EH (cell line): ENCODE results near the gene FAM83E.
"Not testable (repeated sequence)": the region's sequence is repeated elsewhere in the genome, so short reads cannot be mapped to it uniquely, and the experiment has no call there.

Experiments used
- DNase-seq: peaks from one replicate; pipeline ENCODE4 v3.0.0-alpha.2; 2015; ENCODE audit warnings: low read depth

FAM83E gene

GRCh38 chr19:48614436-48615230 is at the start of gene FAM83E:
TSS of gene FAM83E (minus strand) at chr19:48615076. CDS start at chr19:48613372, 1,704 bp downstream.
- DNase-seq, result no peak

- no peak for DNase-seq
Observed at GRCh38 chr19:48664476-48664875, 49.6 kb upstream of the FAM83E start.

- no peak for DNase-seq
Observed at GRCh38 chr19:48663667-48664066, 48.8 kb upstream of the FAM83E start.

- DNase-seq, result no peak
Observed at GRCh38 chr19:48661711-48662090, 46.8 kb upstream of the FAM83E start.

GRCh38 chr19:48660852-48661710 is 46.2 kb upstream of the FAM83E start:
- peak; percentile 90 for DNase-seq

- DNase-seq, result no peak
Observed at GRCh38 chr19:48659768-48660167, 44.9 kb upstream of the FAM83E start.

GRCh38 chr19:48658483-48658882 is 43.6 kb upstream of the FAM83E start:
- DNase-seq, result no peak

GRCh38 chr19:48657828-48658227 is 43.0 kb upstream of the FAM83E start:
- DNase-seq, result not testable (repeated sequence)

GRCh38 chr19:48656840-48657474 is 42.1 kb upstream of the FAM83E start:
- DNase-seq, result peak; percentile 90

GRCh38 chr19:48654299-48655059 is 39.6 kb upstream of the FAM83E start:
- no peak for DNase-seq

- DNase-seq, result no peak
Observed at GRCh38 chr19:48651683-48652048, 36.8 kb upstream of the FAM83E start.

- no peak for DNase-seq
Observed at GRCh38 chr19:48650974-48651682, 36.3 kb upstream of the FAM83E start.

GRCh38 chr19:48648134-48648533 is 33.3 kb upstream of the FAM83E start:
- no peak for DNase-seq

GRCh38 chr19:48646722-48647216 is 31.9 kb upstream of the FAM83E start:
- DNase-seq, result no peak

- DNase-seq, result peak; percentile 84
Observed at GRCh38 chr19:48646001-48646721, 31.3 kb upstream of the FAM83E start, which contains the start of gene CA11. TSS of gene CA11 (minus strand) at chr19:48646187. CDS start at chr19:48645632, 555 bp downstream.

- peak; percentile 32 for DNase-seq
Observed at GRCh38 chr19:48645620-48646000, 30.7 kb upstream of the FAM83E start.

- DNase-seq, result peak; percentile 78
Observed at GRCh38 chr19:48644839-48645619, 30.2 kb upstream of the FAM83E start.

- no peak for DNase-seq
Observed at GRCh38 chr19:48644355-48644754, 29.5 kb upstream of the FAM83E start.

- no peak for DNase-seq
Observed at GRCh38 chr19:48642862-48643261, 28.0 kb upstream of the FAM83E start.
